HG03521 (cell line): Measurements from ENCODE around the gene C2orf92.

ENCODE experiments used
- ATAC-seq: cut with Tn5 transposase; IDR thresholded peaks from one replicate; pipeline ENCODE4 v1.9.1; 2021; ENCODE audit warnings: mild to moderate bottlenecking, moderate library complexity; ENCODE audit not compliant: unreplicated experiment

Gene C2orf92

GRCh38 chr2:97726261-97727064 lies 57.0 kb downstream of the C2orf92 start:
- no peak for ATAC-seq

GRCh38 chr2:97727296-97727695 lies 57.8 kb downstream of the C2orf92 start:
- ATAC-seq: no peak

GRCh38 chr2:97728091-97728731 lies 58.7 kb downstream of the C2orf92 start:
- no peak for ATAC-seq

GRCh38 chr2:97730245-97730644 lies 60.7 kb downstream of the C2orf92 start:
- no peak for ATAC-seq

GRCh38 chr2:97731274-97732020 lies 61.9 kb downstream of the C2orf92 start:
- no peak for ATAC-seq

GRCh38 chr2:97732436-97733340 lies 63.2 kb downstream of the C2orf92 start:
- no peak for ATAC-seq

- no peak for ATAC-seq
These were observed 64.0 kb downstream of the C2orf92 start for GRCh38 chr2:97733341-97734035.

GRCh38 chr2:97734061-97735051 lies 64.8 kb downstream of the C2orf92 start:
- no peak for ATAC-seq

- no peak for ATAC-seq
These were observed 65.6 kb downstream of the C2orf92 start for GRCh38 chr2:97735161-97735561.

- ATAC-seq: no peak
These were observed 66.7 kb downstream of the C2orf92 start for GRCh38 chr2:97736185-97736584.

- no peak for ATAC-seq
These were observed 67.3 kb downstream of the C2orf92 start for GRCh38 chr2:97736608-97737330.

GRCh38 chr2:97737421-97738178 lies 68.1 kb downstream of the C2orf92 start:
- no peak for ATAC-seq

GRCh38 chr2:97738179-97739019 lies 68.9 kb downstream of the C2orf92 start:
- ATAC-seq: no peak

- ATAC-seq: no peak
These were observed 69.7 kb downstream of the C2orf92 start for GRCh38 chr2:97739020-97739892.

GRCh38 chr2:97739893-97740245 lies 70.4 kb downstream of the C2orf92 start:
- ATAC-seq: no peak
